AG04450 (cell line): Measurements from ENCODE around the gene POLR2L. TPM values are rescaled to one million over a fixed set of nuclear protein-coding genes. Genes with fewer than 3 reads are reported as not detected.
A peak's percentile ranks its signal among the peaks of the same experiment; 100 is the strongest.

Source experiments
- CTCF ChIA-PET: fragments of 300-600, 350-600 bp; formaldehyde crosslinking; extraction: SDS; loops from one replicate; lab custom pipeline; 2022; ENCODE audit warnings: antibody characterized with exemption, inconsistent platforms; lab: Charles Lee
- POLR2A ChIA-PET: fragments of 350-600 bp; formaldehyde crosslinking; extraction: SDS; loops from one replicate; lab custom pipeline; 2021; ENCODE audit warnings: antibody characterized with exemption, inconsistent platforms; lab: Yijun Ruan, JAX
- DNase-seq: peaks from one replicate; pipeline ENCODE4 v3.0.0-alpha.2; 2011; ENCODE audit warnings: low read depth, low spot score
- H3K27ac ChIP-seq: one replicate; pipeline ENCODE4 v1.5.1; 2012; ENCODE audit warnings: low read depth, low read length, control low read depth
- H3K27me3 ChIP-seq: one replicate; pipeline ENCODE4 v1.6.0; 2012; ENCODE audit warnings: low read length; ENCODE audit not compliant: control insufficient read depth, insufficient read depth
- H3K4me3 ChIP-seq: 2 replicates; pipeline ENCODE4 v1.5.1; 2011; ENCODE audit warnings: mild to moderate bottlenecking, low read depth, low read length, control low read depth
- H3K9me3 ChIP-seq: 2 replicates; pipeline ENCODE4 v1.5.1; 2012; ENCODE audit warnings: low read length; ENCODE audit not compliant: control insufficient read depth, insufficient read depth
- CTCF ChIP-seq: IDR thresholded peaks from 2 replicates; pipeline ENCODE4 v1.5.1; 2011; ENCODE audit warnings: low read depth, low read length, control low read depth, inconsistent platforms
- polyA plus RNA-seq: library from polyadenylated mRNA; depleted of rRNA; stranded (reverse); fragments of >200 nt; gene quantifications from 2 replicates; pipeline ENCODE4 v1.2.3, GENCODE V29; 2011

The POLR2L gene
- polyA plus RNA-seq, 1 experiment, result 211 TPM

- ChIA-PET POLR2A (interaction anchor here (0.8 to 2.5 kb wide), 5 partner anchors 11 to 22 kb away, joined by 3 to 18 read pairs (median 5); partner anchors contain the start of genes PNPLA2 and RPLP2), CTCF (interaction anchor here (0.7 to 1.1 kb wide), 2 partner anchors 14 to 333 kb away, joined by 3 to 4 read pairs; no protein-coding TSS in a partner anchor)
- peak; percentile 53 for DNase-seq
- Histone ChIP-seq H3K27ac (peak overlapping the region; percentile 85), H3K9me3 (peaks cover 3% of the 10 kb centered on the region; the same call in 1 of the 2 replicates), H3K4me3 (peak overlapping the region; percentile 78), H3K27me3 (no peaks in the 10 kb centered on the region)
- no peak for TF ChIP-seq CTCF
Observed at GRCh38 chr11:797296-798092, 44.8 kb downstream of the POLR2L start.

GRCh38 chr11:796565-797295, 45.6 kb downstream of the POLR2L start:
- peak overlapping the region; percentile 85 for H3K27ac ChIP-seq
- ChIA-PET CTCF (interaction anchor here (0.7 to 1.1 kb wide), 2 partner anchors 13 to 333 kb away, joined by 3 to 4 read pairs; no protein-coding TSS in a partner anchor), POLR2A (interaction anchor here (0.8 to 2.5 kb wide), 5 partner anchors 10 to 22 kb away, joined by 3 to 18 read pairs (median 5); partner anchors contain the start of genes PNPLA2 and RPLP2)
- TF ChIP-seq CTCF, result no peak
- H3K9me3 ChIP-seq, result no peaks in the 10 kb centered on the region; the same call in 1 of the 2 replicates
- no peaks in the 10 kb centered on the region for H3K27me3 ChIP-seq
- H3K4me3 ChIP-seq, result peak overlapping the region; percentile 78
- DNase-seq, result no peak

GRCh38 chr11:795634-796564, 46.4 kb downstream of the POLR2L start:
- H3K9me3 ChIP-seq, result no peaks in the 10 kb centered on the region; the same call in 1 of the 2 replicates
- DNase-seq, result peak; percentile 48
- peak overlapping the region; percentile 85 for H3K27ac ChIP-seq
- CTCF ChIA-PET, result interaction anchor here (1.5 kb wide), 1 partner anchor 12 kb away, joined by 5 read pairs; no protein-coding TSS in a partner anchor
- H3K4me3 ChIP-seq, result peak overlapping the region; percentile 78
- TF ChIP-seq CTCF, result no peak
- POLR2A ChIA-PET, result interaction anchor here (0.6 to 2.5 kb wide), 4 partner anchors 13 to 220 kb away, joined by 3 to 18 read pairs (median 6); partner anchors contain the start of gene RPLP2
- H3K27me3 ChIP-seq, result no peaks in the 10 kb centered on the region

- POLR2A ChIA-PET, result interaction anchor here (0.6 to 2.5 kb wide), 2 partner anchors 14 to 219 kb away, joined by 3 to 18 read pairs; partner anchors contain the start of gene RPLP2
Observed at GRCh38 chr11:794766-795633, 47.3 kb downstream of the POLR2L start.

More at GRCh38 chr11:794766-795633, 47.3 kb downstream of the POLR2L start:
- H3K27me3 ChIP-seq, result no peaks in the 10 kb centered on the region
- H3K9me3 ChIP-seq, result no peaks in the 10 kb centered on the region; the same call in 1 of the 2 replicates
- H3K4me3 ChIP-seq, result peak overlapping the region; percentile 78
- H3K27ac ChIP-seq, result no peak overlapping the region
- CTCF ChIA-PET, result interaction anchor here (1.5 kb wide), 1 partner anchor 12 kb away, joined by 5 read pairs; no protein-coding TSS in a partner anchor
- no peak for TF ChIP-seq CTCF
- DNase-seq, result no peak
